ENCODE measurements around the gene FARP1.
"Not testable (repeated sequence)": the region's sequence is repeated elsewhere in the genome, so short reads cannot be mapped to it uniquely, and the experiment has no call there.

FARP1 gene

GRCh38 chr13:98409281-98409680, 266.4 kb downstream of the FARP1 start:
- no peak for DNase-seq

DNA sequence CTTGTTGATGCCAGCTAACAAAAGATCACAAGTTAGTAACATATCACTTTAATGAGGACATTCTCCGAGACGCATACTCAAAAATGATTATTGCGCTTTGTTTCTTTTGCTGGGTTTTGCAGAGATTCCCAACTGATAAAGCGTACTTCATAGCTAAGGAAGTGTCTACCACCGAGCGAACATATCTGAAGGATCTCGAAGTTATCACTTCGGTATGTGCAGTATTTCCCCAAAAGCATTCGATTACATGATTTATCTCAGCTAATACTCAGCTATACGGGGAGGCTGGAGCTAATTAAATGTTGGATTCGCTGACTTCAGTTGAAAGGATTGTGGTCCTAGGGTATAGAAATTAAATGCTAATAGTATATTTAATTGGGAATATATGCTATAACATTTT, 267.7 kb downstream of the FARP1 start:
- no peak for DNase-seq

DNA sequence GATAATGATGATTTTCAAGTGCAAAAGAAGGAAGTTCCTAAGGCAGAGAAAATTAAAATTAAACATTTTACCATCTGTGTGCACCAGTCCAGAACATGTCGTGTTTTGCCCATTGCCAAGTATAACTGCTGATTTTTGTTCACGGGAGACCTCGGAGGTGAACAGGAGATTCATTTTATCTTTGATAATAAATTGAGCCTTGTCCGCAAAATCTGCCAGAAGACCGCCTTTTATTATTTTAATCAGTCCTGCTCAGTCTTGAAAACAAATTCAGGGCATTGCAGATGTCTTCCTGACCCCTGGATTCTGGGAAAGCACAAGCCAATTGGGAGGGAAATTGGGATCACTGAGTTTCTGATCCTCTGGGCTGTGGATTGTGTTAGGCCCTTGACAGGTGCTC, 268.1 kb downstream of the FARP1 start:
- DNase-seq, result no peak

- peak; percentile 74 to 79 for DNase-seq
Measured at GRCh38 chr13:98411617-98412265, 268.8 kb downstream of the FARP1 start.

- not testable (repeated sequence) for DNase-seq
Measured at GRCh38 chr13:98413278-98413677, 270.4 kb downstream of the FARP1 start.

DNA sequence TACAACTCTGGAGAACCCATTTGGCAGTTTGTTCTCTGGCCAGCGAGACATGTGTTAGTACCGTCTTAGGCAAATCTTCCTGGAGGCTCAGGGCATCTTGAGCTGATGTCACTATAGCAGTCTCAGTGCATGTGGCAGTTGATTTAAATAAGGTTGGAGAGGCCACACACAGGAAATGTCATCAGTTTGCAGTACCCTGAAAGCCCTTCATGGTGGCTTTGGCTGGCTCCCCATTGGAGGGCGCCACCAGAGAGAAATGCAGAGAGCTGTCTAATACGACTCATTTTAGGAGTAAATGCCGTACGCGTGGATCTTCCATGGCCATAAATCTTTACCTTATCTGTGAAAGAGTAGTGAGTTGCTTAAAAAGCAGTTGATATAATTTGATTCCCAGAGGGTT, 270.9 kb downstream of the FARP1 start:
- DNase-seq, result peak in 1 of 2 experiments; percentile 11

- DNase-seq, result no peak
Measured at GRCh38 chr13:98415326-98416070, 272.6 kb downstream of the FARP1 start.

DNA sequence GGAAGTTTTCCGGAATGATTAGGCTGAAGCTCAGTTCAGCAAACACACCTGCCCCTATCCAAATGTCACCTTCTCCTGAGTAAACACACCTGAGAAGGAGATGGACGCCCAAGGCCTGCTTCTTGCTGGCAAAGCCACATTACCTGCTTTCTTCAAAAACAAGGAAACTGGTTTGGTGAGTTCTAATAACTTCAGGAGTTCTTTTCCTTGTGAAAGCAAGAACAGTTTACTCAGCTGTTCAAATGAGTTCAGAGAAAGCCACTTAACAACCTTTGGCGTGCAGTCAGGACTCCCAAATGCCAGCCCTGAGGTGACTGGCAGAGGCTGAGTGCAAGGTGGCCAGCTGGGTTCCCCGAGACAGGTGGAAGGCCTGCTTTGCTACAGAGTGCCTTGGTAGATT, 273.5 kb downstream of the FARP1 start:
- DNase-seq, result no peak

DNA sequence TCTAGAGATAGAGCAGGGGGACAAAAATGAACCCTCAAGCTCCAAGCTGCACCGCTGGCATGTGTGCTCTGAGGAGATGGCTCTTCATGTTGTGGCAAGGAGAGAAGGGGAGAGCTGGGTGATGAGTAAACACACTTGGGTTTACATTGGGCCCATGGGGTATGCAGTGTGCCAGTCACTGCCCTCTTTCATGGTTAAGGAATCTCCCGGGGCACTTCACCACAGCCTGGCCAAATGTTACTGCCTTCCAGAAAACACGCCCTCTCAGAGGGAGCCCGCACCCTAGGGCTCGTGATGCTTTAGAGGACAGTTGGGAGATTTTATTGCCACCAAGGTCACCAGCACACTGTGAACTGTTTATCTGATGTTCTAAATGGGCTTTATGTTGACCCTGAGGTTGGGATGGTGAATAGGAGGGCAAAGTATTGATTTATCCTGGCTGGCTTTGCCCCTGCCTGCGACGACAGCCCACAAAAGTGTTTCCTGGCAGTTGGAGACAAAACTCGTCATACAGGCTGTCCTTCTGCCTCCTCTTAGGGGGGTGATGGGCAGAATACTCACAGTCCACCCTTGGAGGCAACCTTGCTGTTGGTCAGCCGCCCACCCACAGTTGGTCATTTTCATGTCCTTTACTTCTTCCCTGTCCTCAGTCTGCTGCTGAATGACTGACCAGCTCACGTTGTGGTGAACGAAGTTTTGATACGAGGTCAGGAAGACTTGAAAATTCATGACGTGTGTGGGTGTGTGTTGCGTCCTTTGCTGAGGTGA, 277.1 kb downstream of the FARP1 start:
- no peak for DNase-seq

GRCh38 chr13:98420554-98421175, 277.8 kb downstream of the FARP1 start:
- no peak for DNase-seq

GRCh38 chr13:98422046-98422445, 279.2 kb downstream of the FARP1 start:
- no peak for DNase-seq

DNA sequence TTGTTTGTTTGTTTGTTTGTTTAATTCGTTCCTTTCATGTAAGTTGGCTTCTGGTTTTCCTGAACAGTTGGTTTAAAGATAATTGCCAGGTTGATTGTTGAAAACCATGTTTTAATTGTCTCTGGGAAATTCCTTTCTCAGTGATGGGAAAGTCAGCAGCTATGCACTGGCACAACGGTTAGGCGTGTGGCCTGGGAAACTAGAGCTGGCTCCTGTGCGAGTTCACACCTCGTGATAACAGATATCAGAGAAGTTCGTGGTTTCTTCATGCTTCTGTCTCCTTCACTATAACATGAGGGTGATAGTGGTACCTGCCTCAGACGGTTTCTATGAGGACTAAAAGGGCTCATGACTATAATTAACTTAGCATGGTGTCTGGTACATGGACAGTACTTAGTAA, 280.5 kb downstream of the FARP1 start:
- DNase-seq, result no peak

DNA sequence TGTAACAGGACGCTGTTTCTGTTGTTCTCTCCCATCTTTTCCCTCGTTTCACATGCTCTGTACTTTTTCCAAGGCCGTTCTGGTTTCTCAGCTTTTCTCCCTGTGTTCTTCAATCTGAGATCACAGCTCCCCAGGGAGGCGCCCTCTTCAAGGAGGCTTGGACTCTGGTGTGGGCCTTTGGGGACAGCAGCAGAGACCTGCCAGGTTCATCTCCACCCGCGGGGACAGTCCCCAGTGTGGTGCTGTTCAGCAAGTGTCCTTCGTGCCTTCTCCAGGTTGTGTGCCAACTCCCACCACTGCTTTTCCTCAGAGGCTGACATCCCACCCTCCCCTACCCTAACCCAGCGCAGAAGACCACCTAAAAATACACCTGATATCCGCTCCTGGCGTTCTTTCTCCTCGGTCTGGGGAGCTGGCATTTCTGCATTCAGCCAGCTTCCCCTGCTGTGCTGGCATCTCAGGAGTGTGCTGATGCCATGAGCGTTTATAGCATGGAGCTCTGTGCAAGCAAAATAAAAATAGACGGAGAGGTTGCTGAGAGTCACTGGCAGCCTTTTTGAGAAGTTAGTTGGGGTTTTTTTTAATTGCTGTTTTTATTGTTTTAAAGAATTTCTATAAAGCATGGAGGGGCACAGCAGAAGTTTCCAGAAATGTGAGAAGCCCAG, 284.6 kb downstream of the FARP1 start:
- no peak for DNase-seq

- DNase-seq, result no peak
Measured at GRCh38 chr13:98428256-98428966, 285.5 kb downstream of the FARP1 start.

DNA sequence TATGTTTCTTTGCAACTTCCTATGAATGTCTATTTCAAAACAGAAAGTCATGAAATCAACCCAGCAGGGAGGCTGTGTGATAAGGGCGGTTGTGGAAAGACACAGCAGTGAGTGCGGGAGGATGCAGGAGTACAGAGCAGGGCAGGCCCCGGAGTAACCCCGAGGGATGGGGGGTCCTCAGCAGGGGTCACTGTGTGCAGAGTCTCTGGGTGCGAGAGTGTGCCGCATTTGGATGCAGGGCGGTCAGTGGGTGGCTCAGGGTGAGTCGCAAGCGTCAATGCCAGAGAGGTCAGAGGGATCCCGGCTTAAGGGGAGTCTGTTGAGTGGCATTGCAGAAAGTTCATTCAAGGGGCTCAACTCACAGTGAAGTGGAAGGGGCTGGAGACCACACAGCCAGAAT, 286.2 kb downstream of the FARP1 start:
- no peak for DNase-seq

GRCh38 chr13:98429531-98429930, 286.6 kb downstream of the FARP1 start:
- no peak for DNase-seq

DNA sequence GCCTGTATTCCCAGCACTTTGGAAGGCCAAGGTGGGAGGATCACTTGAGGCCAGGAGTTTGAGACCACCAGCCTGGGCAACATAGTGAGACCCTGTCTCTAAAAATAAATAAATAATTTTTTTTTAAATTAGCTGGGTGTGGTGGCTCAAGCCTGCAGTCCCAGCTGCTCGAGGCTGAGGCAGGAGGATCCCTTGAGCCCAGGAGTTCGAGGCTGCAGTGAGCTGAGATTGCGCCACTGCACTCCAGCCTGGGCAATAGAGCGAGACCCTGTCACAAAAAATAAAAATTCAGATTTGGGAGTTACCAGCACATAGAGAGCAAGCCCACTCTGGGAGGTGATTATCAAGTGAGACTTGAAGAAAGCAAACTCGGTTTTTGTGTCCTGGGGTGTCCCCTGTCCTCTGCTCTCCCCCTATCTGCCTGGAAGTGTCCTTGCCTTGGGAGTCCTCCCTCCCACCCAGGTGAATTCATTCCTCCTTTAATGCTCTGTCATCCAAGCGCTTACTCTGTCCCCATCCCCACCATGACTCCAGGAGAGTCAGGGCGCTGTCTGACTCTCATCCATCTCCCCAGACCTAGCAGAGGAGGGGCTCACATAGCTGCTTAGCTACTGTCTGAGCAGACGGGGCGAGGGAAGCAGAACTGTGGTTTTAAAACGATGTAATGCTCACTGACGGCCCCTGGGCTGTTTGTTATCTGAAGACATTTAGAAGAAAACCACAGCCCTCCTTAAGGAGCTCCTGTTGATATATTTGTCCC, 287.3 kb downstream of the FARP1 start:
- no peak for DNase-seq

- no peak for DNase-seq
Measured at GRCh38 chr13:98432638-98433037, 289.7 kb downstream of the FARP1 start.

GRCh38 chr13:98433654-98434053, 290.8 kb downstream of the FARP1 start:
- DNase-seq, result no peak

DNA sequence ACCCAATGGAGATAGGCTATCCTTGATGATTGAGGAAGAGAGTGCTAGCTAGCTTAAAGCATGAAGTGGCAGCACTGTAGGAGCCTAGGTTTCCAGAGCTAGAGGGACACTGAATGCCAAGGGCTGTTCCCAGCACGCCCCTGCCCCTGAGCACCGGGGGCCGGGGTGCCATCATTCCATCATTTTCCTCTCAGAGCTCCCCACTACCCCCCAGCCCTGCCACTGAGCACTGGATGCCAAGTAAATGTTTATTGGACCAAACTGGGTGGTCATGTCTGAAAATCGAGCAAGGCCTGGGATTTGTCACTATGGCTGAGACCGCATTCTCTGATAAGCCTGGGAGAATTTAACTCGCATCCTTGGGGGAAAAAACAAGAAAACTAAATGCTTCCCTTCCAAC, 291.2 kb downstream of the FARP1 start:
- DNase-seq, result no peak

DNA sequence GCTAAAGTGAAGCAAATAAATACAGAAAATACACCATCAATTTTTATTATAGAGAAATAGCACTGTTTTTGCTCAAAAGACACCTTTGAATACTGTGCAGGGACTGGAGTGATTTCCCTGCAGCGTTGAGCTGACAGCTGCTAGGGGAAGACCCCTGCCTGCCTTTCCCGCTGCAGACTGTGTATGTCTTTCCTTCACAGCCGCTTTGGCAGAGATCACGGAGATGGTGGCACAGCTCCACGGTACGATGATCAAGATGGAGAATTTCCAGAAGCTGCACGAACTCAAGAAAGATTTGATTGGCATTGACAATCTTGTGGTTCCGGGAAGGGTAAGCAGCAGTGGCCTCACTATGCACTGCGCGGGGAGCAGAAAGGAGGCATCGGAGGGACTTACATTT, 292.5 kb downstream of the FARP1 start:
- DNase-seq, result no peak
